Common myeloid progenitor, CD34-positive (primary cell): ENCODE measurements around the gene VANGL2.

ENCODE experiments used
- CTCF ChIA-PET: fragments of 350-600 bp; sonication (Branson Sonifier 250); formaldehyde crosslinking; loops from one replicate; lab custom pipeline; 2021; ENCODE audit warnings: antibody characterized with exemption; lab: Charles Lee
- POLR2A ChIA-PET: fragments of 350-600 bp; sonication (Branson Sonifier 250); formaldehyde crosslinking; loops from one replicate; lab custom pipeline; 2021; ENCODE audit warnings: antibody characterized with exemption; lab: Charles Lee
- DNase-seq, 3 donors: peaks; one replicate each; pipeline versions ENCODE4 v3.0.0 to v3.0.0-alpha.2; 2013
- H3K27ac ChIP-seq, 2 experiments: 1 replicate in 1 of 2; 2 replicates in 1 of 2; pipeline ENCODE4 v1.7.0; 2013; ENCODE audit warnings: inconsistent platforms in 2 of 2, low read length in 2 of 2, mild to moderate bottlenecking in 2 of 2, low read depth in 1 of 2, moderate library complexity in 1 of 2; ENCODE audit not compliant: severe bottlenecking in 2 of 2, insufficient read depth in 1 of 2, poor library complexity in 1 of 2
- H3K27me3 ChIP-seq, 5 experiments: replicated peaks in 2 of 5; 1 replicate in 3 of 5; 2 replicates in 2 of 5; pipeline versions ENCODE4 v1.6.1 to v1.7.0; 2013; ENCODE audit warnings: low read length in 4 of 5, mild to moderate bottlenecking in 2 of 5, moderate library complexity in 2 of 5, inconsistent platforms in 1 of 5; ENCODE audit not compliant: insufficient read depth in 5 of 5, control insufficient read depth in 4 of 5
- H3K36me3 ChIP-seq, 4 experiments: 1 replicate in 2 of 4; 2 replicates in 2 of 4; pipeline versions ENCODE4 v1.6.1 to v1.7.0; 2013; ENCODE audit warnings: low read length in 3 of 4, control low read depth in 1 of 4, mild to moderate bottlenecking in 1 of 4; ENCODE audit not compliant: control insufficient read depth in 4 of 4, insufficient read depth in 4 of 4
- H3K4me1 ChIP-seq, 4 experiments: 1 replicate in 3 of 4; 2 replicates in 1 of 4; pipeline versions ENCODE4 v1.6.1 to v1.7.1; 2013; ENCODE audit warnings: low read length in 3 of 4, mild to moderate bottlenecking in 3 of 4, control low read depth in 1 of 4, inconsistent platforms in 1 of 4, moderate library complexity in 1 of 4; ENCODE audit not compliant: control insufficient read depth in 4 of 4, insufficient read depth in 4 of 4; ENCODE audit errors: control extremely low read depth in 1 of 4
- H3K4me3 ChIP-seq, 7 experiments: 1 replicate in 4 of 7; 2 replicates in 3 of 7; pipeline versions ENCODE4 v1.5.1 to v1.7.0; 2013; ENCODE audit warnings: mild to moderate bottlenecking in 7 of 7, low read length in 6 of 7, moderate library complexity in 6 of 7, inconsistent platforms in 2 of 7, low read depth in 2 of 7, control low read depth in 1 of 7; ENCODE audit not compliant: insufficient read depth in 4 of 7, control insufficient read depth in 1 of 7; ENCODE audit errors: extremely low read depth in 1 of 7
- H3K9me3 ChIP-seq, 5 experiments: 1 replicate in 4 of 5; 2 replicates in 1 of 5; pipeline versions ENCODE4 v1.6.1 to v1.7.1; 2013; ENCODE audit warnings: low read length in 4 of 5, mild to moderate bottlenecking in 2 of 5, inconsistent platforms in 1 of 5, low read depth in 1 of 5, moderate library complexity in 1 of 5; ENCODE audit not compliant: control insufficient read depth in 4 of 5, insufficient read depth in 2 of 5; ENCODE audit errors: control extremely low read depth in 1 of 5
- WGBS: methylation state at CpG from one replicate; pipeline ENCODE4 v1.1.5; 2013; ENCODE audit not compliant: insufficient coverage; 5-methylcytosine and 5-hydroxymethylcytosine counted together

The VANGL2 gene

GRCh38 chr1:160415696-160416290 is 15.4 kb downstream of the VANGL2 start:
- no peaks in the 10 kb centered on the region for H3K27me3 ChIP-seq
- H3K4me1 ChIP-seq, result no peaks in the 10 kb centered on the region
- H3K9me3 ChIP-seq, result no peaks in the 10 kb centered on the region
- DNase-seq, result no peak
- ChIA-PET POLR2A (no interaction called here), CTCF (interaction anchor here (1.0 to 2.4 kb wide), 5 partner anchors 14 to 193 kb away, joined by 3 to 6 read pairs (median 4); no protein-coding TSS in a partner anchor)
- H3K27ac ChIP-seq, result no peak overlapping the region
- WGBS, result 98% methylated on average over 21 of the region's 29 CpGs
- H3K36me3 ChIP-seq, result peaks cover 0 to 2% (median 0%) of the 10 kb centered on the region in 4 experiments
- no peak overlapping the region for H3K4me3 ChIP-seq

- CTCF ChIA-PET, result interaction anchor here (1.0 to 2.4 kb wide), 8 partner anchors 13 to 193 kb away, joined by 3 to 6 read pairs (median 4); no protein-coding TSS in a partner anchor
Observed at GRCh38 chr1:160416369-160416768, 16.0 kb downstream of the VANGL2 start.

GRCh38 chr1:160418483-160418882 is 18.1 kb downstream of the VANGL2 start:
- CTCF ChIA-PET, result no interaction called here

More at GRCh38 chr1:160416369-160416768, 16.0 kb downstream of the VANGL2 start:
- no peak overlapping the region for H3K4me3 ChIP-seq
- 77% methylated on average over 2 of the region's 4 CpGs for WGBS
- POLR2A ChIA-PET, result no interaction called here
- H3K36me3 ChIP-seq, result peaks cover 0 to 4% (median 0%) of the 10 kb centered on the region in 4 experiments
- no peaks in the 10 kb centered on the region for H3K9me3 ChIP-seq
- no peak for DNase-seq
- no peaks in the 10 kb centered on the region for H3K27me3 ChIP-seq
- H3K4me1 ChIP-seq, result no peaks in the 10 kb centered on the region
- no peak overlapping the region for H3K27ac ChIP-seq

GRCh38 chr1:160419150-160419837 is 18.9 kb downstream of the VANGL2 start:
- no peak overlapping the region for H3K4me3 ChIP-seq
- CTCF ChIA-PET, result interaction anchor here (1.1 to 1.7 kb wide), 3 partner anchors 10 to 189 kb away, joined by 3 to 6 read pairs (median 5); no protein-coding TSS in a partner anchor
- WGBS, result 98% methylated on average over 33 of the region's 34 CpGs
- H3K4me1 ChIP-seq, result no peaks in the 10 kb centered on the region
- POLR2A ChIA-PET, result no interaction called here
- H3K9me3 ChIP-seq, result no peaks in the 10 kb centered on the region
- DNase-seq, result no peak
- no peak overlapping the region for H3K27ac ChIP-seq
- no peaks in the 10 kb centered on the region for H3K27me3 ChIP-seq
- H3K36me3 ChIP-seq, result peaks cover 0 to 7% (median 0%) of the 10 kb centered on the region in 4 experiments

More at GRCh38 chr1:160418483-160418882, 18.1 kb downstream of the VANGL2 start:
- H3K36me3 ChIP-seq, result peaks cover 0 to 4% (median 0%) of the 10 kb centered on the region in 4 experiments
- no peaks in the 10 kb centered on the region for H3K9me3 ChIP-seq
- no peaks in the 10 kb centered on the region for H3K27me3 ChIP-seq
- H3K4me1 ChIP-seq, result no peaks in the 10 kb centered on the region
- no peak overlapping the region for H3K27ac ChIP-seq
- 97% methylated on average over 6 of the region's 6 CpGs for WGBS
- no peak overlapping the region for H3K4me3 ChIP-seq
- POLR2A ChIA-PET, result no interaction called here
- no peak for DNase-seq

- CTCF ChIA-PET, result interaction anchor here (1.1 to 1.8 kb wide), 4 partner anchors 9 to 188 kb away, joined by 3 to 6 read pairs (median 4); no protein-coding TSS in a partner anchor
- no peak for DNase-seq
- Histone ChIP-seq H3K36me3 (peaks cover 0 to 12% (median 0%) of the 10 kb centered on the region in 4 experiments), H3K9me3 (no peaks in the 10 kb centered on the region), H3K27ac (no peak overlapping the region), H3K4me1 (no peaks in the 10 kb centered on the region), H3K4me3 (no peak overlapping the region), H3K27me3 (no peaks in the 10 kb centered on the region)
- POLR2A ChIA-PET, result no interaction called here
- 95% methylated on average over 3 of the region's 4 CpGs for WGBS
Observed at GRCh38 chr1:160419838-160420169, 19.4 kb downstream of the VANGL2 start.

GRCh38 chr1:160420881-160421842 is 20.8 kb downstream of the VANGL2 start:
- CTCF ChIA-PET, result interaction anchor here (1.4 to 2.2 kb wide), 5 partner anchors 8 to 187 kb away, joined by 3 to 11 read pairs (median 5); no protein-coding TSS in a partner anchor
- H3K27ac ChIP-seq, result no peak overlapping the region
- H3K27me3 ChIP-seq, result no peaks in the 10 kb centered on the region
- WGBS, result 100% methylated on average over 6 of the region's 7 CpGs
- POLR2A ChIA-PET, result interaction anchor here (0.6 kb wide), 1 partner anchor 21 kb away, joined by 3 read pairs; the partner anchor contains the start of gene VANGL2
- no peak overlapping the region for H3K4me3 ChIP-seq
- H3K9me3 ChIP-seq, result no peaks in the 10 kb centered on the region
- peaks cover 0 to 15% (median 0%) of the 10 kb centered on the region in 4 experiments for H3K36me3 ChIP-seq
- H3K4me1 ChIP-seq, result no peaks in the 10 kb centered on the region
- no peak for DNase-seq
